Fibroblast of skin of scalp (primary cell): Measurements from ENCODE around the gene ATP2A3.
"Not testable (repeated sequence)": the region's sequence is repeated elsewhere in the genome, so short reads cannot be mapped to it uniquely, and the experiment has no call there.

Source experiments
- DNase-seq: peaks from one replicate; pipeline ENCODE4 v3.0.0-alpha.2; 2013

Gene ATP2A3

GRCh38 chr17:3991699-3992098, 27.5 kb upstream of the ATP2A3 start:
- DNase-seq, result not testable (repeated sequence)

DNA sequence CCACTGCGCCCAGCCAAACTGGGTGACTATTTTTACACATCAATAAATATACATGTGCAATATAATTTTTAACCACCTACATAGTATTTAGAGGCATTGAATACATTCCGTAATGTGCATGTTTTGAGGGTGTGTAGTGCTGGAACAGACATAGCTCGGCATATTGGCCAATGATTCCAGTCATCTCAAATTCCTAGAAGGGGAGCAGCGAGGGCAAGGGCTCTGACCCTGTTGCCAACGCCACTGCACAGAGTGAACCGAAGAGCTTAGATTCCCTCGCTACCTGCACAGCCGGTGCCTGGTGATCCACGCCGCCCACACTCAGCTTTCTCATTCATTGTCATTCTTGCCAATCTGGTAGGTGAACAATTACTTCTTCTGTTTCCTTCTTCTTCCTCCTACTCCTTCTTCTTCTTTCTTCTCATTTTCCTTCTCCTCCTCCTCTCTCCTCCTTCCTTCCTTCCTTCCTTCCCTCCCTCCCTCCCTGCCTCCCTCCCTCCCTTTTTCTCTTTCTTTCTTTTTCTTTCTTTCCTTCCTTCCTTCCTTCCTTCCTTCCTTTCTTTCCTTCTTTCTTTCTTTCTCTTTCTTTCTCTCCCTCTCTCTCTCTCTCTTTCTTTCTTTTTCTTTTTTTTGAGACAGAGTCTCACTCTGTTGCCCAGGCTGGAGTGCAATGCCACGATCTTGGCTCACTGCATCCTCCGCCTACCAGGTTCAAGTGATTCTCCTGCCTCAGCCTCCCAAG, 26.3 kb upstream of the ATP2A3 start:
- DNase-seq, result no peak

DNA sequence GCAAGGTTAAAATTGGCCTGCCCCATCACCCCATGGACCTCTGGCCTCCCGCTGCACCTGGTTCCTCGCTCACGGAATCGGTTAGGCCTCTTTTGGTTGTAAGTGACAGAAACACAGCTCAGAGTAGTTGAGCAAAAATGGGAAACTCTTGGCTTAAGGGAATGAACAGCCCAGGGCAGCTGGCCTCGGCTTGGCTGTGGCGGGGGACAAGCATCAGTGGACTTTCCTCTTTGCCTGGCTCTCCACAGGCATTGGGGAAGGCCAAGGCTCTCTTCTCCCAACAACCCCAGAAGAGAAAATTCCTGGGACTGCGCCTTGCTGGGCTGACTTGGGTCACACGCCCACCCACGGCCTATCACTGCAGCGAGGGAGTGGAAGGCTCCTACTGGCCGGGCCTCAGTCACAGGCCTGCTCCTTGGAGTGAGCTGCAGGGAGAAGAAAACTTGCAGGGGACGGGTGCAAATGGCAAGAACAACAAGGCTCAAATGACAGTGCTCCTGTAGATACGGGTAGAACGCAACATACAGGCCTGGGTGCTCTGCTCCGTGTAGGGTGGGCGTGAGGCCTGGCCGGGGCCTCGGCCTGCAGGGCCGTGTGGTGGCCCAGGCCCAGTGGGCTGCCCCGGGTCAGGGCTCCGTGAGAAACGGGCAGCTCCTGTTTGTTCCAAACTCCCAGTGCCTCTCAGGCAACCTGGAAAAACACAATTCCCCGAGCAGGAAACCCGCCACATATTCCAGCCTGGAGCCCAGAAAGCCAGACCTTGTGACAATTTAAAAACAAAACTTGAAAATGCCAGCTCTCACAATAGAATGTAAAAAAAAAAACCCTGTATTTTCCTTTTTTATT, 25.0 kb upstream of the ATP2A3 start:
- no peak for DNase-seq

DNA sequence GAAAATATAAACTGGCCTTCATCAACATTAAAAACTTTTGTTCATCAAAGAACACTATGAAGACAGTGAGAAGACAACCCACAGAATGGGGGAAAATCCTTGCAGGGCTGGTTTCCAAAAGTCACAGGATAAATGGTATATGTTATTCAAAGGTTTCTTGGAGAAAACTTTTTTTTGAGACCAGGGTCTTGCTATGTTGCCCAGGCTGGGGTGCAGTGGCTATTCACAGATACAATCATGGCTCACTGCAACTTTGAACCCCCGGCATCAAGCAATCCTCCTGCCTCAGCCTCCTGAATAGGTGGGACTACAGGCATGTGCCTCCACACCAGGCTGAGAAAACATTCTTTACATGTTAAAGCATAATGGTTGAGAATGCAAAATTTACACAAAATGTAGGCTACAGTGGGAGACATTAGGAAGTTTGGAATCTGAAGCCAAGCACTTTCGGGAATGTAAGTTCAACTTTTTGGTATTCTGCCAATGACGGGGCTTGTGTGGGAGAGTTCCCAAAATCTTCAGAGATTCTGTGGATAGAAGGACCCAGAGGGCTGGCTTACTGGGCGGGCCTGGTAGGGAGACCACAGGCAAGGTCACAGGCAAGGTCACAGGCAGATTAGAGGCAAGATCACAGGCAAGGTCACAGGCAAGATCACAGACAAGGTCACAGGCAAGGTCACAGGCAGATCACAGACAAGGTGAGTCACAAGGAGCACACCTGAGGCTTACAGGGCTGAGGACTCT, 24.2 kb upstream of the ATP2A3 start:
- DNase-seq, result peak; percentile 59

- DNase-seq, result no peak
These were observed 22.7 kb upstream of the ATP2A3 start for GRCh38 chr17:3986939-3987335.

- DNase-seq, result no peak
These were observed 22.2 kb upstream of the ATP2A3 start for GRCh38 chr17:3986270-3986938.

GRCh38 chr17:3985846-3986245, 21.6 kb upstream of the ATP2A3 start:
- no peak for DNase-seq

DNA sequence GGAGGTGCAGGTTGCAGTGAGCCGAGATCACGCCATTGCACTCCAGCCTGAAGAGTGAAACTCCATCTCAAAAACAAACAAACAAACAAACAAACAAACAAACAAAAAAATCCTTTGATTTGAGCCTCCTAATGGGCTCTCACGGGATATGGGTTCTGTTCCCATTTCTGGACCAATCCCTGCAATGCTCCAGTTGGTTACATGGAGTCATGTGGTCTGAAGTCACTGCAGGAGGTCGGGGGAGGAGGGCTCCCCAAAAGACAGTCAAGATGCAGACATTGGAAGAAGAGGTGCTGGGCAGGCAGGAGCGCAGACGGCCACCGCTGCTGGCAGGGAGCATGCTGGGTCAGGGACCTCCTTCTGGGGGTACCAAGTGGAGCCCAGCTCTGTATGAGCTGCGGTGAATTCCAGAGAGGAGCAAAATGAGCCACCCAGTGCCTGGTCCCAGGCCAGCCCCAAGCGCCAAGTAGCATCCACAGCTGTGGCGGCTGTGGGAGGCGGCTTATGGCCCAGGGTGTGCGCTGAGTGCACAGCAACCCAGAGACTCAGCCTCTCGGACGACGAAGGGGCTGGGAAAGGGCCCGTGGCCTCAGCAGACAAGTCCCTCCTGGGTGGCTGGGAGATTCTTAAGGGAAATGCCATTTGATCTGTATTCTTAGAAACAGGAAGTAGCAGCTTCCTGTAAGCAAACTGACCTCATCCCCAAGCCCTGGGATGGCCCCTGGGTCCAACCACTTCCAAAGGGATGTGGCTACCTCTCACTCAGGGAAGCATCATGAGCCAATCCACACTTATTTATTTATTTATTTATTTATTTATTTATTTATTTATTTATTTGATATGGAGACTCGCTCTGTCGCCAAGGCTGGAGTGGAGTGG, 19.6 kb upstream of the ATP2A3 start:
- peak; percentile 36 for DNase-seq

DNA sequence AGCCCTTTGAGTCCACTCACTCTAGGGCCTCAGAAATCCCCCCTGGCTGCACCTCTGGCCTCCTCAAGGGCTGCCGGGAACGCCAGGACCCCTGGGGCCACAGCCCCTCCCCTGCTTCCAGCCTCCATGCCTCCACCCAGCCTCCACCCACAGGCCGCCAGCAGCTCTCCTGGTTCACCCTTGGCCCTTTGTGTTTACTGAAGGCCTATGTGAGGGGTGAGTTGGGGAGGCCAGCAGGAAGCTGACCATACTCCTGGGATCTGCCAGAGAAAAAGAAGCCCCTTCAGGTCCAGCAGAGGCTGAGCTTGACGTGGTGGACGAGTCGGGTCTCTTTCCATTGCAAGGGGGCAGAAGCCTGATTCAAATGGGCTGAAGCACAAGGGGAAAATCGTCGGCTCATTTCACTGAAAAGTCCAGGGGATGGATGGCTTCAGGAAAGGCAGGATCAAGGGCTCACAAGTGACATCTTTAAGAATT, 18.3 kb upstream of the ATP2A3 start:
- no peak for DNase-seq

GRCh38 chr17:3982113-3982512, 17.9 kb upstream of the ATP2A3 start:
- no peak for DNase-seq

GRCh38 chr17:3981455-3981854, 17.2 kb upstream of the ATP2A3 start:
- DNase-seq, result no peak

DNA sequence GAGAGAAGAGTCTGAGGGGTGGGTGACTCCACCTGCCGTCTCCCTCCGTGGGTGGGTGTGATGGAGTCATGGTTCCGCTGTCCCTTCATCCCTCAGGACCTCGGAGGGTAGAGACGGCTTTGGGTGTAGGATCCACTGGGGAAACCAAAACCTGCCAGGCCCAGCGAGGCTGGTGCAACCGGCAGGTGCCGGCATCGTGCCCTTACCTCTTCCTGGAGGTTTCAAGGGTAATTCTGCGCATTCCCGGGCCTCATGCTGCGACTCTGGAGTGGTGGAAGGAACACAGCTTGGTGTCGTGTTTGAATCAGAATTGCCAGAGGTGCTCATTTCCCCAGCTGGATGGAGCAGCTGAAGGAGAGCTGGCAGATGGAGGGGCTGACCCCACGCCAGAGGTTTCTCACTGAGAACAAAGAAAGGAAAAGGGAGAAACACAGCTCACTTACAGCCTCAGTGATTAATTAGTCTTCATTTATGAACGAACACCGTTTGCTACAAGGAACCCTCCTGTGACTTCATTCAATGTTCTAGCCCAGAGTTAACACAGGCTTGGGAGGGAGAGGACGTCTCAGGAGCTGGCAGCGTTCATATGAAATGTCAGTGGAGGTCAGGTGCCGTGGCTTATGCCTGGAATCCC, 16.3 kb upstream of the ATP2A3 start:
- DNase-seq, result no peak

- no peak for DNase-seq
These were observed 15.0 kb upstream of the ATP2A3 start for GRCh38 chr17:3979290-3979611.

GRCh38 chr17:3978421-3979289, 14.4 kb upstream of the ATP2A3 start:
- no peak for DNase-seq

GRCh38 chr17:3977387-3977786, 13.2 kb upstream of the ATP2A3 start:
- no peak for DNase-seq

GRCh38 chr17:3976675-3977171, 12.5 kb upstream of the ATP2A3 start:
- DNase-seq, result no peak

DNA sequence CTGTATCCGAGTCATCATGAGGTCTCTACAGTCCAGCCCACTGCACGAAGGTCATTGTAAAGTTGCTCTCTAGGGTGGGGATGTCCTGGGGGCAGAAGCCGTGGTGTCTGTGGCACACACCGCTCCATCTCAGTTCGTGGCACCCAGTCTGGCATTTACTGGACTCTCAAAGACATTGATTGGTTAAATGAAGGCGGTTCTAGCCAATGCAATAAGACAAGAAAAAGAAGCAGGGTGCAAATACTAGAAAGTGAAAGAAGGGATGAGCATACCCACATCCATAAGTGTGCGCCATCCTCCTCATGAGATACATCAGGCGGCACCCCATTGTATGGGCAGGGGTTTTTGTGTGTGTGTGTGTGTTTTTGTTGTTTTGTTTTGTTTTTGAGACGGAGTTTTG, 10.7 kb upstream of the ATP2A3 start:
- no peak for DNase-seq

GRCh38 chr17:3974138-3974687, 10.0 kb upstream of the ATP2A3 start:
- no peak for DNase-seq

GRCh38 chr17:3973495-3974137, 9.4 kb upstream of the ATP2A3 start:
- no peak for DNase-seq
